HG03571 (cell line): Measurements from ENCODE around the gene PLEKHO2.
"Not testable (repeated sequence)": the region's sequence is repeated elsewhere in the genome, so short reads cannot be mapped to it uniquely, and the experiment has no call there.

ENCODE experiments used
- ATAC-seq: cut with Tn5 transposase; IDR thresholded peaks from one replicate; pipeline ENCODE4 v1.9.1; 2021; ENCODE audit not compliant: unreplicated experiment

Gene PLEKHO2, protein sequence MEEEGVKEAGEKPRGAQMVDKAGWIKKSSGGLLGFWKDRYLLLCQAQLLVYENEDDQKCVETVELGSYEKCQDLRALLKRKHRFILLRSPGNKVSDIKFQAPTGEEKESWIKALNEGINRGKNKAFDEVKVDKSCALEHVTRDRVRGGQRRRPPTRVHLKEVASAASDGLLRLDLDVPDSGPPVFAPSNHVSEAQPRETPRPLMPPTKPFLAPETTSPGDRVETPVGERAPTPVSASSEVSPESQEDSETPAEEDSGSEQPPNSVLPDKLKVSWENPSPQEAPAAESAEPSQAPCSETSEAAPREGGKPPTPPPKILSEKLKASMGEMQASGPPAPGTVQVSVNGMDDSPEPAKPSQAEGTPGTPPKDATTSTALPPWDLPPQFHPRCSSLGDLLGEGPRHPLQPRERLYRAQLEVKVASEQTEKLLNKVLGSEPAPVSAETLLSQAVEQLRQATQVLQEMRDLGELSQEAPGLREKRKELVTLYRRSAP

DNA sequence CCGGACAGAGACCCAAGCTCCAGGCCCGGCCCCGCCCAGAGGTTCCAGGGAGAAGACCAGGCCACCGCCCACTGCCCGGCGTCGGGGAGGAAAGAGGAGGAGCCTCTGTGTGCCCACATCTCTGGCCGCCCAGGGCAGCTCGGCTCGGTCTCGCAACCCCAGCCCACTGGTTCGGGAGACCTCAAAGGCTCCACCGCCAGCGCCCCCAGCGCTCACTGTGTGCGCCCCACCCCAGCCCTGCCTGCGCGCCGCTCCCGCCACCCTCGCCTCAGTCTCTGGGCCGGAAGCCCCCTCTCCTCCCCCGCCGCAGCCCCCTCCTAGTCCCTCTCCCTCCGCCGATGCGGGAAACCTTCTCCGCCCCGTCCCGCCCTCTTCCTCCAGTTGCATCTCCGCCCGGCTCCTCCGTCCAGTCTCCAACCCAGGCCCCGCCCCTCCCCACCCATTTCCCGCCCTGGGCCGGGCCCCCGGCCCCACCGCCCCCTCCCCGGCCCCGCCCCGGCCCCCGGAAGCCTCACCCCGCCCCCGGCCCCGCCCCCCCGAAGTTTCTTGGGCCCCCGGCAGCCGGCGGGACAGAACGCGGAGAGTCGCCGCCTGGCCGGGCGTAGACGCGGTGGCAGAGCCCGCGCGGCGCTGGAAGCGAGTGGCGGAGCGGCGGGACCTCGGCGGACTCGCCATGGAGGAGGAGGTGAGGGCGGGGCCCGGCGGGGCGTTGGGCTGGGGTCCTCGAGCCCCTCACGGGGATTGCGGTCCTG is at the start of gene PLEKHO2:
PLEKHO2 (plus strand) TSS at position 572 of the 752 bp plus-strand sequence; CDS start at position 674, 102 bp downstream.
- ATAC-seq, result peak; percentile 61

DNA sequence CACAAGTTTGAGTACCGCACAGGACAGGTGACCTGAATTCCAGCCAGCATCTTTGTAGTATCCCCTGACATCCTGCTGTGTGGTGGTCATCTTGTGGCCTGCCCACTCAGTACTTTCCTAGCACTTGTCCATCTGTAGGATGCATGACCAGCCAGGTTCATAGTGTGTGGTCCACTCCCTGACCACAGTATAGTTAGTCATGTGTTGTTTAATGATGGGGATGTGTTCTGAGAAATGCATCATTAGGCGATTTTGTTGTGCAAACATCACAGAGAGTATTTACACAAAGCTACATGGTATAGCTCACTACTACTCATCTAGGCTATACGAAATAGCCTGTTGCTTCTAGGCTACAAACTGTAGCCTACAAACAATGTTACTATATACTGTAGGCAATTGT is 49.4 kb upstream of the PLEKHO2 start:
- ATAC-seq, result no peak

DNA sequence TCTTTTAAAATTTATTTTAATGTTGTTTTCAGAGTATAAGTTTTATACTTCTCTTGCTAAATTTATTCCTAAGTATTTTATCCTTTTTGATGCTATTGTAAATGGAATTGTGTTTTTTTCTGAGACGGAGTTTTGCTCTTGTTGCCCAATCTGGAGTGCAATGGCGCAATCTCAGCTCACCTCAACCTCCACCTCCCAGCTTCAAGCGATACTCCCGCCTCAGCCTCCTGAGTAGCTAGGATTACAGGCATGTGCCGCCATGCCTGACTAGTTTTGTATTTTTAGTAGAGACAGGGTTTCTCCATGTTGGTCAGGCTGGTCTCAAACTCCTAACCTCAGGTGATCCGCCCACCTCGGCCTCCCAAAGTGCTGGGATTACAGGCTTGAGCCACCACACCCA is 46.4 kb upstream of the PLEKHO2 start:
- not testable (repeated sequence) for ATAC-seq

DNA sequence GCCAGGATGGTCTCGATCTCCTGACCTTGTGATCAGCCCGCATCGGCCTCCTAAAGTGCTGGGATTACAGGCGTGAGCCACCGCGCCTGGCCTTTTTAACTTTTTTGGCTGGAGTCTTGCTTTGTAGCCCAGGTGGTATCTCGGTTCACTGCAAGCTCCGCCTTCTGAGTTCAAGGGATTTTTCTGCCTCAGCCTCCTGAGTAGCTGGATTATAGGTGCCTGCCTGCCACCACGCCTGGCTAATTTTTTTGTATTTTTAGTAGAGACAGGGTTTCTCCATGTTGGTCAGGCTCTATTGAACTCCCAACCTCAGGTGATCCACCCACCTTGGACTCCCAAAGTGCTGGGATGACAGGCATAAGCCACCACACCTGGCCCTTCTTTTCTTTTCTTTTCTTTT is 45.8 kb upstream of the PLEKHO2 start:
- not testable (repeated sequence) for ATAC-seq

DNA sequence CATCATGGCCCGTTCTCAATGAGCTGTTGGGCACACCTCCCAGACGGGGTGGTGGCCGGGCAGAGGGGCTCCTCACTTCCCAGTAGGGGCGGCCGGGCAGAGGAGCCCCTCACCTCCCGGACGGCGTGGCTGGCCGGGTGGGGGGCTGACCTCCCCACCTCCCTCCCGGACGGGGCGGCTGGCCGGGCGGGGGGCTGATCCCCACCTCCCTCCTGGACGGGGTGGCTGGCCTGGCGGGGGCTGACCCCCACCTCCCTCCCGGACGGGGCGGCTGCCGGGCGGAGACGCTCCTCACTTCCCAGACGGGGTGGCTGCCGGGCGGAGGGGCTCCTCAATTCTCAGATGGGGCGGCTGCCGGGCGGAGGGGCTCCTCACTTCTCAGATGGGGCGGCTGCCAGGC is 42.8 kb upstream of the PLEKHO2 start:
- not testable (repeated sequence) for ATAC-seq

DNA sequence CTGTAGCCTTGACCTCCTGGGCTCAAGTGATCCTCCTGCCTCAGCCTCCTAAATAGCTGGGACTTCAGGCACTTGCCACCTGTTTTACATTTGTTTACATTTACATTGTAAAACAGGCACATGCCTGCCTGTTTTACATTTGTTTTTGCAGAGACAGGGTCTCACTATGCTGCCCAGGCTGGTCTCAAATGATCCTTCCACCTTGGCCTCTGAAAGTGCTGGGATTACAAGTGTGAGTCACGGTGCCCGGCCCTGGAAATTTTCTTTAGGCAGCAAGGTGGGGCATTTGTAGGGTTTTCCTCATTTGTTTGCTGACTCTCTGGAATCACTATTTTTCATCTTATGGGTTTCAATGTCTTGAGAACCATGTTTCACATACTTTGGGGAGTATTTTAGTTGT is 41.2 kb upstream of the PLEKHO2 start:
- no peak for ATAC-seq

DNA sequence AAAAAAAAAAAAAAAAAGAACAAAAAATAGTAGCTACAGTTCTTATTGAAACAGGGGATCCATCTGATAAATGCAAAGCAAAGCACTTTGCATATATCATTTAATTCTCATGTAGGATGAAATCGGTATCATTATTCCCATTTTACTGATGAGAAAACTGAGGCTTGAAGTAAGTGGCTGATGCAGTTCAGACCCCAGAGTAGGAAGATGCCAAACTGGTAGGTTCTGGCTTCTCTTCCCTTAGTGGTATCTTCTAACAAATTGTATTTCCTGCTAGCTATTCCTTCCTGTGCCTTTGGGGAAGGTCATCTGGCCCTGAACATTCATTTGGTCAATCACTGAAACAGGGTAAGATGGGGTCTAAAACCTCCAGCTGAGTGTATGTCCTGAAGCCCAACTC is 38.2 kb upstream of the PLEKHO2 start:
- ATAC-seq, result no peak

DNA sequence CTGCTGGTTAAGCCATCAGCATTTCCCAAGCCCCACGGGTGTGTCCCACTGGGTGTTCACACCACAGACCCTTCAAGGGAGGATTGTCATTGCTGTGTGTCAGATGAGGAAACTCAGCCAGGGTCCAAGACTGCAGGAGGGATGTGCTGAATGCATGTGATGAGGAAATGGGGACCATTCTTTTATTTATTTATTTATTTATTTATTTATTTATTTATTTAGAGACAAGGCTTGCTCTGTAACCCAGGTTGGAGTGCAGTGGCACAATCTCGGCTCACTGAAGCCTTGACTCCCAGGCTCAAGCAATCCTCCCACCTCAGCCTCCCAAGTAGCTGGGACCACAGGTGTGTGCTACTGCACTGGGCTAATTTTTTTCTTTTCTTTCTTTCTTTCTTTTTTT is 37.1 kb upstream of the PLEKHO2 start:
- no peak for ATAC-seq

DNA sequence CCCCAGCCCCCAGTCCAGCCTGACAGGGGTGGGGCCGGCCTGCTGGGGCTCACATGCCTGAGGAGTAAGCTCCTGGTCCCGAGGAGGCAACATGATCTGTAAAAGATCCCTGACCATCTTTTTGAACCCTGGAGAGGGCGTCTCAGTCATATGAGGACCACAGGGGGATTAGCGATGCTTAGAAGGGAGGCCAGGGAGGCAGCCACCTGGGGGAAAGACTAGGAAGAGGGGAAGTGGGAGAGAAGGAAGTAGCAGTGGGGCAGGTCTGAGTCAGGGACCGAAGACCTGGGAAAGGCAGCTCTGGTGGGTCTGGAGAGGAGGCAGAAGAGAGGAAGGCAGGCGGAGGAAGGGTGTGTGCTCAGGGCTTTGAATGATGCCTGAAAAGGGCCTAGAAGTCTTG is 35.2 kb upstream of the PLEKHO2 start:
- no peak for ATAC-seq

DNA sequence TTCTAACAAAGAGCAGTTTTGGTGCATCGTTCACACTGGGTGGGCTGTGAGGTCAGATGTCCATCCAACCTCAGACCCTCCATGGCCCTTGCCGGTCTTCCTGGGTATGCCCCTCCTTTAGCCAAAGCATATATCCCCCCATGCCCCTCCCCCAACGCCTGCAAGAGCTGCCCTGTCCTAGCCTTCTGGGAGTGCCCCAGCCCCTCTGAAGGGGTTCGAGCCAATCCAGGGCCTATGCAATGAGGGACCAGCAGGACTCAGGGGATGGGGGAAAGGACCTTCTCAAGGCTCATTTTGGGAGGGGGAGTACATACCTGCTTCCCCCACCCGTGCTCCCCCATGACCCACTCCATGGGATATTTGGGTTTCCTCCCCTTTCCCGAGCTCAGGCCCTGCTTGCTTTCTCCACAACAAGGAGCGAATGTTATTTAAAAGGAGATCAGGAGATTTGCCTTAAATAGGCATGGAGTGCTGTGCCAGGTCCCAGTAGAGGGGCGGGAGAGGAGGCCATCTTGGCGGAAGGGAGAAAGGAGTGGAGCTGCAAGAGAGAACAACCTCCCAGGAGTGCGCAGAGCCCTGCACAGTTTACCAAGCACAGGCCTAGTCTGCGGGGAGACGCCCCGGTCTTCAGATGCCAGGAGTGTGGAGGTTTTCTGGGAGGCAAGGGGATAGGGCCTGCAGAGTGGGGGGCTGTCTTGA is 34.5 kb upstream of the PLEKHO2 start:
- no peak for ATAC-seq

DNA sequence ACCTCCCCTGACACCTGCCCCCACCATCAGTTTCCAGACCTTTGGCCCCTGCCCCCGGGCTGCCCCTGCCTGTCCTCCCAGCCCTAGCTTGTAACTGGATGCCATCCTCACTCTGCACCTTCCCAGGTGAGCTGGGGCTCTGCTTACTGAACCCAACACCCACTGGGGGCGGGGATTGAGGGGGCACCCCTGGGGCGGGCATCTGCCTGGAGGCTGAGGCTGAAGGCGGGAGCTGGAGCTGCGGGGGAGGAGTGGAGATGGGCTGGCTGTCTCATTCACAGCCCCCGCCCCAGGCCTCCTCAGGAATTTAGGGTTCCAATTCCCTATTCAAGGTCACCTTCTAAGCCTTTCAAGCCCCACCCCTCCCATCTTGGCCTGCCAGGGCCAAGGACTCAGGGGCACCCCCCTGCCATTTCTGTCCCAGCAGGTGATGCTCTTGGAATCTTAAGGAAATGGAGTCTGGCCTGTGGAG is 33.9 kb upstream of the PLEKHO2 start:
- ATAC-seq, result no peak

DNA sequence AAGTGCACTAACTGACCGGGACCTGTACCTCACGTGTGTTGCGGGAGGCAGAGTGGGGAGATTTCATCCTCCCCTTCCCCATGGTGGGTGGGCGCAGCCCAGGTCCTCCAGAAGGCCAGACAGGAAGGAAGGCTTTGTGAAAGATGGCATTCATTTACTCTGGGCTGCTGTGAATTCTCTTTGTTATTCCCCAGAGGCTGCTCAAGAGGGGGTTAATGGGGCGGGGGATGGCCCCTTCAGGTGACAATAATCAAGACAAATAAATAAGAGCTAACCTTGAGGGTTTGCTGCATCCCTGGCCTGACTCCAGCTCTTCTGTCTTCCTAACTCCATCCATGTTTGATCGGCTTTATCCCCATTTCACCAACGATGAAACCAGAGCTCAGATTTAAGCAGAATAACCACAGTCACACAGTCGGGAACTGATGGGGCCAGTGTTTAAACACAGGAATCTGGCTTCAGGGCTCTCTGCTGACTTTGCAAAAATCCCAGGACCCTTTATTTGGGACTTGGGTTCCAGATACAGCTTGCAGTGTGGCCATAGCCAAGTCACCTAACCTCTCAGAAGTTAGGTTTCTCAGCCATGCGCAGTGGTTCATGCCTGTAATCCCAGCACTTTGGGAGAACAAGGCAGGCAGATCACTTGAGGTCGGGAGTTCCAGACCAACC is 32.8 kb upstream of the PLEKHO2 start:
- no peak for ATAC-seq

DNA sequence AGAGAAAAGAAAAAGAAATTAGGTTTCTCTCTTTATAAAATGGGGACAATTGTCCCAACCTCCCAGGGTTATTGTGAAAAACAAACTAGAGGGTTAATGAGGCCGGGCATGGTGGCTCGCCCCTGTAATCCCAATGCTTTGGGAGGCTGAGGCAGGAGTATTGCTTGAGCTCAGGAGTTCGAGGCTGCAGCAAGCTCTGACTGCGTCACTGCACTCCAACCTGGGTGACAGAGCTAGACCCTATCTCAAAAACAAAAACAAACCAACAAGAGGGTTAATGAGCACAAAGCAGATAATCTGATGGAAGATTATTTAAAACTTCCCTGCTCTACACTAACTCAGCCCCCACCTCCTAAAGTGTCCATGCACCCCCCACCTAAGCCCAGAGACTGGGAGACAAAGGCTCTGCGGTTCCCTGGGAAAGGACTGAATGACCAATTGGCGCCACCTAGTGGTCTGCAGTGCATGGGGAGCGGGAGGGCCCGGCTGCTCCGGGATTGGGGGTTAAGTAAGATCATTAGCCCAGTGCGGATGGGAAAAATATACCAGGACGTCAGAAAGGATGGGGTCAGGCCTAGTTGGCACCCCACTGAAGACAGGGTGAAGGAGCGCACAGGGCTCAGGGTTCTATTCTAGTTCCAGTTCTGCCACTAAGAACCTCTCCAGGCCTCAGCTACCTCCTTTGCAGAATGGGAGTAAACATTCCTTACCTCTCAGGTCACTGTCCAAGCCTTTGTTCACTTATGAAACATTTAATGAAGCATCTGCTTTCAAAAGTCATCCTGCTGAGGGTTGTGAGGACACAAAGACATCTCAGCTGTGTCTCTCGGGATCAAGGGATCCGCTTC is 31.8 kb upstream of the PLEKHO2 start:
- no peak for ATAC-seq

DNA sequence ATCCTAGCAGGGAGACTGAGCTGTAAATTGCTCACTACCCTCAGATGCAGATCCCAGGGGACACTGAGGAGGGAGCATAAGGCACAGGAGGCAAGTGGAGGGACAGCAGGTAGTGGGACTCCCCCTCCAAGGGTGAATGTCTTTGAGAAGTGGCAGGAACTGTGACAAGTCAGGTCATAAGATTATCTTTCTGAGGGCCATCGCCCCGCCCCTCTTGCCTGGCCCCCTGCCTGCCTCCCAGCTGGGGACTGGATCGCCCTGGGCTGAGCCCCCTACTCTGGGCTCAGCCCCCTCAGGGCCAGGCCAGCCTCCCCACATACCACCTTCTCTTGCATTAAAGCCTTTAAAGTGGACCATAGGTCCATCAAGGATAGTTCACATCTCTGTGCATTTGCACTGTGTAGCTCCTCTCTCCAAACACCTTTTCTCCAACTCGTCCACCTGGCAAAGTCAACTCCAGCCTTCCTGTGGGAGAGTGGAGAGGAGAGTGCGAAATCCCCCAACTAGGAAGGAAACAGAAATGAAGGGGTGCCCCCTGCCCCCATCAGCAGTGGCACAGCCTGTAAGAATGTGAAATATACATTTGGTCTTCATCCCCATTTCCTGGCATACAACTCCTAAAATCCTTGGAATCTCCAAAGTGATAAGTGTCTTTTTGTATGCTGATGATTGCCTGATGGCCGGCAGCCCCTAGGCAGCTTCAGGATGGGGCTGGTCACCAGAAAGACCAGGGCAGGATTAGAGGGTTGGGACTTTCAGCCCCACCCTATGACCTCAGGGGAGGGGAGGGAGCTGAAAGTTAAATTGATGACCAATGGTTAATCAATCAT is 31.0 kb upstream of the PLEKHO2 start:
- ATAC-seq, result no peak

DNA sequence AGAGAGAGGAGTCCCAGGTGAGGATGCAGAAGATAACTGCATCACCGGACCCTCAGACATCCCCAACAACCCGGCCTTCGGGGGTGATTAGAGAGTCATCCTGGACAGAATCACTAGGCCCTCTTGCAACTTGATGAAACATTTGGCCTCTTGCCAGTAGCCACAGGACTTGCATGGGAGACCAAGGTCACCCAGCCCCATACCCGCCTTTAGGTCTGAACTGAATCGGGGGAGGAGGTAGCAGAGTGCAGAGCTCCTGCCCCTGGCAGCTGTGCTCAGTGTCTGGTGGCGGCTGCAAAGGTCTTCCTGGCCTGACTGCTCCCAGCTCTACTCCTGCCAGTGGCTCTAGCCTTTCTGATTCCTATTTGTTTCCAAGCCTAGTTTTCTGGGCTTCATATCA is 28.6 kb upstream of the PLEKHO2 start:
- no peak for ATAC-seq

DNA sequence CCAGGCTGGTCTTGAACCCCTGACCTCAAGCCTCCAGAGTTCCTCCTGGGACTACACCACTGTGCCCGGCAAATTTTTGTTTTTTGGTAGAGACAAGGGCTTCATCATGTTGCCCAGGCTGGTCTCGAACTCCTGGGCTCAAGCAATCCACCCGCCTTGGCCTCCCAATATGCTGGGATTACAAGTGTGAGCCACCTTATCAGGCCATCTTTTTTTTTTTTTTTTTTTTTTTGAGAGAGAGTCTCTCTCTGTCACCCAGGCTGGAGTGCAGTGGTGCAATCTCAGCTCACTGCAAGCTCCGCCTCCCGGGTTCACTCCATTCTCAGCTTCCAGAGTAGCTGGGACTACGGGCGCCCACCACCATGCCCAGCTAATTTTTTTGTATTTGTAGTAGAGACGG is 27.4 kb upstream of the PLEKHO2 start:
- ATAC-seq, result not testable (repeated sequence)

DNA sequence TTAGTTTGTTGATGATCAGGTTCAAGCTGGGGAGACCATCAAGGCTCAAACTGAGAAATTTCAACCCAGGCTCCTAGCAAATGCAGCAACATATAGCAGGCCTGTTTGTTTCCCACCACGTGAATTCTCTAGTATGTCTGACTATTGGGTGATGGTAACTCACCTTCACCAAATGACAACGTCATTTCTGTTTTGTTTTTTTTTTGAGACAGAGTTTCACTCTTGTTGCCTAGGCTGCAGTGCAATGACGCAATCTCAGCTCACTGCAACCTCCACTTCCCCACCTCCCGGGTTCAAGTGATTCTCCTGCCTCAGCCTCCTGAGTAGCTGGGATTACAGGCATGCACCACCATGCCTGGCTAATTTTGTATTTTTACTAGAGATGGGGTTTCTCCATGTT is 26.8 kb upstream of the PLEKHO2 start:
- not testable (repeated sequence) for ATAC-seq

DNA sequence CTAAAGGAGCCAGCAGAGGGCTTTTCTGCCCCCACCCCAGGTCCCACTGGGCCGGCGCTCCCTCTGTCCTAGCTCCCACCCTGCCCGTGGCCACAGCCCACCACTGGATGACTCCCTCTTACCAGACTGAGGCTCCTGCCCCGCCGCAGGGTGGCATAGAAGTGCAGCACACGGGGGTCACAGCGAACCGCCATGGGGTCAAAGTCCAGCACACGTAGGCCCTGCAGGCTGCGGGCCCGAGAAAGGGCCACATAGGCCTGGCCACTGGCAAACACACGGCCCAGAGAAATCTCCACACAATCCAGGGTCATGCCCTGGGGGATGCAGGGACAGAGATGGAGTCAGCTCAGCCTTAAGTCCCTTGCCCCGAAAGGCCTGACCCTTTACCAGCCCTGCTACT is 25.3 kb upstream of the PLEKHO2 start:
- no peak for ATAC-seq

DNA sequence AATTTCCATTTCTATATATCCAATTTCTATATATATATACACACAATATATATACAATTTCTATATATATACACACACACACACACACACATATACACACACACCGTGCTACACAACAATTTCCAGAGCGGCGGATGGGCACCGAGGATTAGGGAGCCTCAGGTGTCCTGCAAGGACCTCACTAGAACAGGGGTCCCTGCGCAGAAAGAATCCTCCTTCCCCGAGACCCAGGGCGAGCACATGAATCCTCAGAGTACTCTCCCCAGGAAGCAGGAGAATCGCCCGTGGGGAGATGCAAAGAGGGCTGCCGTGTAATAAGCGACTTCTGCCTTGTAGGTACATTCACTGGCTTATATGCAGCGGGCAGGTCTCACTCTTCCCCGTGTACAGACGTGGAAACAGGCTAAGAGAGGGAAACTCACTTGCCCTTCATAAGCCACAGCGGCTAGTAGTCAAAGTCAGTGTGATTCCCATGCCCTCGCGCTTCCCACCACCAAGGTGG is 16.7 kb upstream of the PLEKHO2 start:
- no peak for ATAC-seq
